GM18951 (cell line): ENCODE measurements around the gene RHOBTB3.
"Not testable (repeated sequence)": the region's sequence is repeated elsewhere in the genome, so short reads cannot be mapped to it uniquely, and the experiment has no call there.

Source experiments
- POLR2A ChIP-seq: IDR thresholded peaks from 4 replicates; pipeline ENCODE4 v1.6.1; 2011; ENCODE audit warnings: mild to moderate bottlenecking; ENCODE audit not compliant: insufficient read length, insufficient read depth; ENCODE audit errors: extremely low read depth
- in situ Hi-C: fragments of 300-500 bp; cut with MboI; formaldehyde crosslinking; loops from one replicate; pipeline ENCODE4 v1.12.0; 2022; ENCODE audit warnings: low sequenced_read_pairs, mixed read lengths, inconsistent platforms; ENCODE audit not compliant: unreplicated experiment

Gene RHOBTB3

GRCh38 chr5:95798545-95798944, 67.4 kb downstream of the RHOBTB3 start:
- in situ Hi-C loops = no loop called here
- no peak for TF ChIP-seq POLR2A

DNA sequence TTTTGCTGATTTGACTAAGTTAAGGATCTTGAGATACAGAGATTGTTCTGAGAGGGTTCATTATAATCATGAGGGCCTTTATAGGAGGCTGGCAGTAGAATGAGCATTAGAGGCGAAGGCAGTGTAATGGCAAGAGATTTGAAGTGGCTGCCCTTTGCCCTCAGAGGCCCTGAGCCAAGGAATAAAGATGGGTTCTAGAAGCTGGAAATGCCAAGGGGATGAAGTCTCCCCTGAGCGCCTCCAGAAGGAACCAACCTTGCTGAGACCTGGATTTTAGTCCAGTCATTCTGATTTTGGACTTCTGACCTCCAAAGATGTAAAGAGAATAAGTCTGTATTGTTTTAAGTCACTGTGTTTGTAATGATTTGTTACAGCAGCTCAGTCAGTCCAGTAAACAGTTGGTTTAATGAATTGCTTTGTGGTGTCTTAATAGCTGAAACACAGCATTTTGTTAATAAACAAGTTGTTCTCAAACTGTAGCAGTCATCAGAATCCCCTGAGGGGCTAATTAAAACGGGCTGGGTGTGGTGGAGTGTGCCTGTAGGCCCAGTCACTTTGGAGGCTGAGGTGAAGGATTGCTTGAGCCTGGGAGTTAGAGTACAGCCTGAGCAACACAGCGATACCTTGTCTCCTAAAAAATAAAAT, 68.2 kb downstream of the RHOBTB3 start:
- in situ Hi-C loops = no loop called here
- no peak for TF ChIP-seq POLR2A

- no peak for TF ChIP-seq POLR2A
- in situ Hi-C loops = no loop called here
Observed at GRCh38 chr5:95800553-95800952, 69.4 kb downstream of the RHOBTB3 start.

DNA sequence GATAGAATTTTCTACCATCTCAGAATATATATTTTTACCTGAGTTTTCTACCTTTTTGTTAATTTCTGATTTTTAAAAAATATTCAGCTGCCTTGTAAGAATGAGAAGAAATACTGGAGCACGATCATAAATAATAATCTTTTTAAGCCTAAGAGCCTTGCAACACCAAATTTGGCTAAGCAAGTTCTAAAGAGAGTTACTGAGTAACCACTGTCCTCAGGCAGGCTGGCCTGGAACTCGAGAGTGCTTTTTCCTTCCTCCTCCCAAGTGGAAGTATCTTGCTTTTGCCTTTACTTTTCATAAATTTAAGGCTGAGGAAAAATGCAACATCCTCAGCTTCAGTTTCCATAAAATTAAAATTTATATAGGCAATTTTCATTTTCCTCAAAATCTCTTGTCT, 70.4 kb downstream of the RHOBTB3 start:
- TF ChIP-seq POLR2A = no peak
- in situ Hi-C loops = no loop called here

DNA sequence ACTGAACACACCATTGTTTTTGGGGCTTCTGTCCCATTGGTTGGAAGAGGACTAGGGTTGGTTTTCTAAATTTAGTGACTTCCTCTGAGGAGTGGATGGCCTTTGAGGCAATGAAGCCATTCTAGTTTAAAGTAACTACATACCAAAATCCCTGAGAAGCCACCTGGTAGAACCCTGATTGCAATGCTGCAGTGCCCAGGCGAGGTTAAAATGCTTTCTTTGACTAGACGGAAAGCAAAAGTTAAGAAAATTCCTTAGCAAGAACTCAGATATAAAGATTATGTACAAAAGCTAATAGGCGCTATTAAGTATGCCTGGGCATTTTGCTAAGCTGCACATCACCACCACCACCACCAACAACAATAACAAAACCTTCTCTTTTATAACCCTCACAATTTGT, 70.8 kb downstream of the RHOBTB3 start:
- in situ Hi-C loops = no loop called here
- TF ChIP-seq POLR2A = no peak

DNA sequence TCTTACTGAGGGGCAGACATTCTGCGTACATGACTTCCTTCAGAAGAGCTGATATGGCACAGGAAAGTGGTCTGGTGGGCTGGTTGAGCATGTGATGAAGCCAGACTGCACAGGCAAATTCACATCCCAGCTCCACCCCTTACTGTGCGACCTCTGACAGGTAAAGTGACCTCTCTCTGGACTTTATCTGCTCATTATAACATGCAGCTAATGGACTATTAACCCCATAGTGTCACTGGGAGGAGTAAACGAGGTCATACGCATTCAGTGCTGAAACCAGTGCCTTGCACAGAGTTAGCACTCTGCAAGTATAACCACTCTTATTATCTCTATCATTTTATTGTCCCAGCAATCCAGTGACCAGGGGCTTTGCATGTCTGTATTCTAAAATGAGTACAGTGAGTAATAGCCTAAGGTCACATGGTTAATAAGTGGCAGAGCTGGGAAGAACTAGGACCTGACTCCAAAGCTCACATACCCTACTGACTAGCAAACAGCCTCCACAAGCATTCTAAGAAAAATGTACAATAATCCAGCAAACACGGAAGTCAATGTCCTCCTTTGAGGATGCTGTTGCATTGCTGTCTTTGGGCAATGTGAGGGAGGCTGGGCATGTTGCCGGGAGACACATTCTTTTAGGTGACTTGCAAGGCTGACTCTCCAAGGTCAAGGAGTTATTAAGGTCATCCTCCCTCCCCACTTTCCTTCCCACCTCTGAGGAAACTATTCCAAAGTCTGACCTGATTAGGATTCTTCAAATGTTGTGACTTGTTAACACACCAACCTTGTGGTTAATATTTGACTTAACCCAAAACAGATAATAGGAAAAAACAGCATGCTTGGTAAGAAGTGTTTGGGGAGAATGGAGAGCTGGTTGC, 72.4 kb downstream of the RHOBTB3 start:
- in situ Hi-C loops = no loop called here
- TF ChIP-seq POLR2A = no peak

DNA sequence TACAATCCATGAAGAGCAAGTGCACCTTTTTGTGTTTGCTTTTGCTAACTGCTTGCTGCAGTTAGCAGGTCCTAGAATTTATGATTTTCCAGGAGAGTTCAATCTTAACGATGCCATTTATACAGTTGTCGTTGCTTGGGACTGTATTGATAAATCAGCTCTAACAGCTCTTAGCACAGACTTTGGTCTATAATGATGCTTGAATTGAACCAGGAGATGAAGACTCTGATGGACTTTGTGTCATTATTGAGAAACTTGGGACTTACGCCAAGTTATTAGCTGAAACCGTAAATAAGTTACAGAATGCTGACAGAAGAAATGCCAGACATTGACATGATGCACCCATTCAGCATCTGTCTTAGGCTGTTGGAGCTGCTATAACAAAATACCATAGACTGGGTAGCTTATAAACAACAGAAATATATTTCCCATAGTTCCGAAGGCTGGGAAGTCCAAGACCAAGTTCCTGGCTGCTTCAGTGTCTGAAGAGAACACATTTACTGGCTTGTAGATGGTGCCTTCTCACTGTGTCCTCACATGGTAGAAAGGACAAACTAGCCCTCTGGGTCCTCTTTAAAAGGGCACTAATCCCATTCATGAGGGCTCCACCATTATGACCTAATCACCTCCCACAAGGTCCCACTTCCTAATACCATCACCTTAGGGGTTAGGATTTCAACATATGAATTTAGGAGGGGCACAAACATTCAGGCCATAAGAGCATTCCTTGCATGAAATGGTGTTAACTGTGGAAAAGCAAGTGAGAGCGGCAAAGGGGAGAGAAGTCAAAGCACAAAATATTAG, 73.8 kb downstream of the RHOBTB3 start:
- in situ Hi-C loops = no loop called here
- no peak for TF ChIP-seq POLR2A

DNA sequence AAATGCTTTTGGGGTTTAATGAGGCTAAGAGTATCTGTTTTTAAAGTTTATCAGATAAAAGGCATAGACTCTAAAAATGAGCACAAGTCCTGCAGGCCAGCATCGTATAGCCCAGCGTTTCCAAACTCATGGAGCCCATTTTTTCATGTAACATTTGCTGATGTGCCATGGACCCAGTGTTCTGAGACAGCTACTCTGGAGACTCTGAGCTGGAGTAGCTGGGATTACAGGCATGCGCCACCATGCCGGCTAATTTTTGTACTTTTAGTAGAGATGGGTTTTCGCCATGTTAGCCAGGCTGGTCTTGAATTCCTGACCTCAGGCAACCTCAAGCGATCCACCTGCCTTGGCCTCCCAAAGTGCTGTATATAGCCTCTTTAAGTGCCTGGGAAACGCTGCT, 75.6 kb downstream of the RHOBTB3 start:
- in situ Hi-C loops = no loop called here
- no peak for TF ChIP-seq POLR2A

- TF ChIP-seq POLR2A = no peak
- in situ Hi-C loops = no loop called here
Observed at GRCh38 chr5:95808013-95808685, 77.0 kb downstream of the RHOBTB3 start.

- no peak for TF ChIP-seq POLR2A
- in situ Hi-C loops = no loop called here
Observed at GRCh38 chr5:95808686-95809413, 77.7 kb downstream of the RHOBTB3 start.

GRCh38 chr5:95809414-95809960, 78.4 kb downstream of the RHOBTB3 start:
- TF ChIP-seq POLR2A = no peak
- in situ Hi-C loops = no loop called here

DNA sequence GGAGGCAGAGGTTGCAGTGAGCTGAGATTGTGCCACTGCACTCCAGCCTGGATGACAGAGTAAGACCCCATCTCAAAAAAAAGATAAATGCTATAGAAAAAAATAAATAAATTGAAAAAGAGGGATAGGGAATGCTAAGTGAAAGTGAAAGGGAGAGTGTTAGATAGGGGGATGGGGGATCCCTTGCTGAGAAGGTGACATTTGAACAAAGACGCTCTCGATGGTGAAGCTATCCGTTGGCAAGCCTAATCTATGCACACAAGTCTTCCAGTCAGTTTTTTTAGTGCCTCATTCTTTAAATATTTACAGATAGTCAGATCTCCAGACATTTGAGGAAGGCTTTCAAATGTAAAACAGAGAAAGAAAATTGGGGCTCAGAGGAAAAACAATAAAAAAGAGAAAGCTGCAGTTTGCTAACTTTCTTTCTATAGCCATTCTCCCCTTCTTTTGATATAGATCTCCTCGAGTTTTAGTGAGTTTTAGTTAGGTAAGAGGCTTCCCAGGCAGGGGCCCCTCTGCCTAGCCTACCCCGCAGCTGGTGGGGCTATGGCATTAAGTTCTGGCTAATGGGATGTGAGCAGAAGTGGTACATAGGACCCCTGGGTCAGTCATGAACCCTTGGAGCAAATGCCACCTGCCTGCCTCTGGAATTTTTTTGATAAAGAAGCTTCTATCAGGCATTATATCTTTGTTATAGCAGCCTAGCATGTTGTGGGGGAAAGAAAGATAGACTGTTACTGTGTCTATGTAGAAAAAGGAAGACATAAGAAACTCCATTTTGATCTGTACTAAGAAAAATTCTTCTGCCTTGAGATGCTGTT, 79.4 kb downstream of the RHOBTB3 start:
- TF ChIP-seq POLR2A = no peak
- in situ Hi-C loops = no loop called here

- in situ Hi-C loops = not testable (repeated sequence)
Observed at GRCh38 chr5:95811126-95811423, 79.9 kb downstream of the RHOBTB3 start.

DNA sequence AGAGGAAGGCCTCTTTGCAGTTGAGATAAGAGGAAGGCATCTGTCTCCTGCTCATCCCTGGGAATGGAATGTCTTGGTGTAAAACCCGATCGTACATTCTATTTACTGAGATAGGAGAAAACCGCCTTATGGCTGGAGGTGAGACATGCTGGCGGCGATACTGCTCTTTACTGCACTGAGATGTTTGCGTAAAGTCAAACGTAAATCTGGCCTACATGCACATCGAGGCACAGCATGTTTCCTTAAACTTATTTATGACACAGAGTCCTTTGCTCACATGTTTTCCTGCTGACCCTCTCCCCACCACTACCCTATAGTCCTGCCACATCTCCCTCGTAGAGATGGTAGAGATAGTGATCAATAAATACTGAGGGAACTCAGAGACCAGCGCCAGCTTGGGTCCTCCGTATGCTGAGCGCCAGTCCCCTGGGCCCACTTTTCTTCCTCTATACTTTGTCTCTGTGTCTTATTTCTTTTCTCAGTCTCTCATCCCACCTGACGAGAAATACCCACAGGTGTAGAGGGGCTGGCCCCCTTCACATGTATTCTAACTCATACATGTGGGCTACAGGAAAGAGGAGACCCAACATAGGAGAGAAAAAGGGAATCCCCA, 80.4 kb downstream of the RHOBTB3 start:
- in situ Hi-C loops = not testable (repeated sequence)
